K562 treated with DMSO at 1 percent for 12 hours (cell line): ENCODE results near the gene PFKFB2. TPM values are rescaled to one million over a fixed set of nuclear protein-coding genes. Genes with fewer than 3 reads are reported as not detected.

Experiments used
- total RNA-seq: library from RNA; unstranded; fragments of 300-600 nt; gene quantifications from 2 replicates; pipeline ENCODE4 v1.2.3, GENCODE V29; 2022; ENCODE audit not compliant: insufficient read depth

Gene PFKFB2
- 6.4 and 23.3 TPM in 2 replicates for total RNA-seq

GRCh38 chr1:207052911-207053769, at the start of gene PFKFB2:
PFKFB2 (plus strand) TSS chr1:207053275; CDS start chr1:207054718, 1,443 bp downstream.

GRCh38 chr1:207032528-207033017, 20.5 kb upstream of the PFKFB2 start, which contains the start of gene C1orf116:
C1orf116 (minus strand) TSS chr1:207032756; CDS start chr1:207027598, 5,158 bp downstream.

GRCh38 chr1:207051191-207051943, 1.7 kb upstream of the PFKFB2 start, which contains the start of gene YOD1:
YOD1 (minus strand) TSS chr1:207051208; CDS start chr1:207051030, 178 bp downstream.

GRCh38 chr1:207088701-207089626, 35.9 kb downstream of the PFKFB2 start, which contains the start of gene C4BPB:
C4BPB (plus strand) TSS chr1:207088860; CDS start chr1:207089532, 672 bp downstream.

GRCh38 chr1:207103892-207104373, 50.9 kb downstream of the PFKFB2 start, which contains the start of gene C4BPA:
C4BPA (plus strand) TSS chr1:207104233; CDS start chr1:207113026, 8,793 bp downstream.

Other genes with a start within 250 kb of the PFKFB2 start
- gene IL20, start 187.7 kb upstream of the PFKFB2 start, total RNA-seq = not detected in 2 replicates
- gene IL24, start 155.8 kb upstream of the PFKFB2 start, total RNA-seq = not detected in 2 replicates
- gene FCMR, start 131.3 kb upstream of the PFKFB2 start, total RNA-seq = not detected in 2 replicates
- 0.14 TPM in 1 of 2 replicates, not detected in the other for gene PIGR, start 106.8 kb upstream of the PFKFB2 start, total RNA-seq
- gene FCAMR, start 82.8 kb upstream of the PFKFB2 start, total RNA-seq = not detected in 2 replicates
- 1.0 and 3.3 TPM in 2 replicates for gene C1orf116, start 20.5 kb upstream of the PFKFB2 start, total RNA-seq
- 6.1 and 29.8 TPM in 2 replicates for gene YOD1, start 2.1 kb upstream of the PFKFB2 start, total RNA-seq
- not detected in 2 replicates for gene C4BPB, start 35.6 kb downstream of the PFKFB2 start, total RNA-seq
- 0.37 and 2.7 TPM in 2 replicates for gene C4BPA, start 51.0 kb downstream of the PFKFB2 start, total RNA-seq